Effector memory CD4-positive, alpha-beta T cell (primary cell): Measurements from ENCODE around the gene WDR82.
"Not testable (repeated sequence)": the region's sequence is repeated elsewhere in the genome, so short reads cannot be mapped to it uniquely, and the experiment has no call there.

Experiments used
- DNase-seq, 3 donors: peaks; one replicate each; pipeline ENCODE4 v3.0.0-alpha.2; 2020
- H3K27ac ChIP-seq: 2 replicates; pipeline ENCODE4 v1.7.0; 2013; ENCODE audit warnings: mild to moderate bottlenecking, low read length, moderate library complexity; ENCODE audit not compliant: insufficient read depth, poor library complexity, severe bottlenecking
- H3K27me3 ChIP-seq: replicated peaks from 2 replicates; pipeline ENCODE4 v1.7.0; 2013; ENCODE audit warnings: mild to moderate bottlenecking, low read length; ENCODE audit not compliant: insufficient read depth, control insufficient read depth, poor library complexity, severe bottlenecking
- H3K36me3 ChIP-seq: 2 replicates; pipeline ENCODE4 v1.7.0; 2013; ENCODE audit warnings: mild to moderate bottlenecking, low read length, moderate library complexity; ENCODE audit not compliant: control insufficient read depth, insufficient read depth
- H3K4me1 ChIP-seq: 2 replicates; pipeline ENCODE4 v1.7.0; 2013; ENCODE audit warnings: low read length, mild to moderate bottlenecking; ENCODE audit not compliant: control insufficient read depth, insufficient read depth, poor library complexity, severe bottlenecking
- H3K4me3 ChIP-seq: 2 replicates; pipeline ENCODE4 v1.7.0; 2013; ENCODE audit warnings: low read length, low read depth, mild to moderate bottlenecking; ENCODE audit not compliant: insufficient read depth, poor library complexity, severe bottlenecking
- H3K9me3 ChIP-seq: 2 replicates; pipeline ENCODE4 v1.7.0; 2013; ENCODE audit warnings: mild to moderate bottlenecking, low read length, moderate library complexity; ENCODE audit not compliant: control insufficient read depth

The WDR82 gene

GRCh38 chr3:52272831-52273230 is 5.6 kb downstream of the WDR82 start:
- Histone ChIP-seq H3K4me1 (peaks cover 47% of the 10 kb centered on the region), H3K27me3 (no peaks in the 10 kb centered on the region), H3K36me3 (peaks cover 9% of the 10 kb centered on the region), H3K9me3 (no peaks in the 10 kb centered on the region), H3K27ac (peak overlapping the region; percentile 87), H3K4me3 (peak overlapping the region; percentile 36)
- DNase-seq = no peak

GRCh38 chr3:52272172-52272571 is 6.3 kb downstream of the WDR82 start:
- not testable (repeated sequence) for H3K9me3 ChIP-seq, DNase-seq, H3K27me3 ChIP-seq
- Histone ChIP-seq H3K4me1 (peaks cover 54% of the 10 kb centered on the region), H3K36me3 (peaks cover 15% of the 10 kb centered on the region), H3K27ac (peak overlapping the region; percentile 87), H3K4me3 (peak overlapping the region; percentile 35)

- peaks cover 33% of the 10 kb centered on the region for H3K36me3 ChIP-seq
- H3K4me3 ChIP-seq = peak overlapping the region; percentile 35
- H3K27me3 ChIP-seq = no peaks in the 10 kb centered on the region
- DNase-seq = no peak
- no peaks in the 10 kb centered on the region for H3K9me3 ChIP-seq
- H3K27ac ChIP-seq = peak overlapping the region; percentile 74
- peaks cover 48% of the 10 kb centered on the region for H3K4me1 ChIP-seq
Measured at GRCh38 chr3:52270252-52270754, 8.1 kb downstream of the WDR82 start.

GRCh38 chr3:52269776-52270175 is 8.7 kb downstream of the WDR82 start:
- Histone ChIP-seq H3K27ac (peak overlapping the region; percentile 74), H3K4me3 (no peak overlapping the region), H3K9me3 (no peaks in the 10 kb centered on the region), H3K36me3 (peaks cover 34% of the 10 kb centered on the region), H3K4me1 (peaks cover 48% of the 10 kb centered on the region), H3K27me3 (no peaks in the 10 kb centered on the region)
- no peak for DNase-seq

GRCh38 chr3:52268036-52268435 is 10.4 kb downstream of the WDR82 start:
- Histone ChIP-seq H3K36me3 (peaks cover 44% of the 10 kb centered on the region), H3K27ac (peak overlapping the region; percentile 65), H3K4me3 (no peak overlapping the region), H3K9me3 (no peaks in the 10 kb centered on the region), H3K27me3 (no peaks in the 10 kb centered on the region), H3K4me1 (peaks cover 37% of the 10 kb centered on the region)
- peak in 2 of 3 donors; percentile 29 to 45 for DNase-seq

- Histone ChIP-seq H3K27ac (no peak overlapping the region), H3K27me3 (no peaks in the 10 kb centered on the region), H3K36me3 (peaks cover 62% of the 10 kb centered on the region), H3K4me3 (no peak overlapping the region), H3K4me1 (peaks cover 49% of the 10 kb centered on the region), H3K9me3 (no peaks in the 10 kb centered on the region)
- DNase-seq = no peak
Measured at GRCh38 chr3:52265387-52265786, 13.1 kb downstream of the WDR82 start.

- H3K4me1 ChIP-seq = peaks cover 27% of the 10 kb centered on the region
- peaks cover 83% of the 10 kb centered on the region for H3K36me3 ChIP-seq
- no peaks in the 10 kb centered on the region for H3K27me3 ChIP-seq
- H3K9me3 ChIP-seq = no peaks in the 10 kb centered on the region
- no peak overlapping the region for H3K4me3 ChIP-seq
- DNase-seq = no peak
- peak overlapping the region; percentile 43 for H3K27ac ChIP-seq
Measured at GRCh38 chr3:52262447-52262846, 16.0 kb downstream of the WDR82 start.

GRCh38 chr3:52259448-52259847 is 19.0 kb downstream of the WDR82 start:
- Histone ChIP-seq H3K4me3 (no peak overlapping the region), H3K4me1 (peaks cover 39% of the 10 kb centered on the region), H3K9me3 (no peaks in the 10 kb centered on the region), H3K27me3 (no peaks in the 10 kb centered on the region), H3K36me3 (peaks cover 83% of the 10 kb centered on the region), H3K27ac (no peak overlapping the region)
- DNase-seq = no peak

- peaks cover 44% of the 10 kb centered on the region for H3K4me1 ChIP-seq
Measured at GRCh38 chr3:52259035-52259434, 19.4 kb downstream of the WDR82 start.

GRCh38 chr3:52257911-52258310 is 20.5 kb downstream of the WDR82 start:
- no peaks in the 10 kb centered on the region for H3K9me3 ChIP-seq
- peaks cover 50% of the 10 kb centered on the region for H3K4me1 ChIP-seq
- H3K27ac ChIP-seq = peak overlapping the region; percentile 40
- H3K27me3 ChIP-seq = no peaks in the 10 kb centered on the region
- DNase-seq = no peak
- no peak overlapping the region for H3K4me3 ChIP-seq
- H3K36me3 ChIP-seq = peaks cover 70% of the 10 kb centered on the region

More at GRCh38 chr3:52259035-52259434, 19.4 kb downstream of the WDR82 start:
- peak overlapping the region; percentile 40 for H3K27ac ChIP-seq
- H3K4me3 ChIP-seq = no peak overlapping the region
- H3K9me3 ChIP-seq = no peaks in the 10 kb centered on the region
- H3K36me3 ChIP-seq = peaks cover 79% of the 10 kb centered on the region
- H3K27me3 ChIP-seq = no peaks in the 10 kb centered on the region
- no peak for DNase-seq
